Cerebellar nuclear complex (tissue), 1 donor: Measurements from ENCODE around the gene ABLIM2.
"Not testable (repeated sequence)": the region's sequence is repeated elsewhere in the genome, so short reads cannot be mapped to it uniquely, and the experiment has no call there.

ENCODE experiments used
- DNase-seq, 2 experiments: peaks; one replicate each; lab custom pipeline; 2025; lab: John Stamatoyannopoulos, UW

The ABLIM2 gene

DNA sequence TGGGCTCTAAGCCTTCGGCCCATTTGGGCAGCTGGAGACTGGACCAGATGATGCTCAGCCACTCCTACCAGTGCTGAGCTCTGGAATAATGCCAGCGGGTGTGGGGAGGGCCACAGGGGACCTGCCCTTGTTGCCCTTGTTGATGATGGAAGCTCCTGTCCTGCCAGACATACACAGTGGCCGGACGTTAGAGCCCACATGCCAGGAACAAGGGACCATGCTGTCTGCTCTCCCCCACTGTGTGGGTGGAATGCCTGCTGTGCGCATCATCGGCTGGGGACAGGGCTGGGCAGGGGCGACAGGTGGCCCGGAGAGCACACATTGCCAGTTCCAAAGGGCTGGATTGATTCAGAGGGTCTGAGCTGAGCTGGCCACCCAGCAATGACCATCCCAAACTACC is 2.0 kb downstream of the ABLIM2 start:
- DNase-seq = no peak

DNA sequence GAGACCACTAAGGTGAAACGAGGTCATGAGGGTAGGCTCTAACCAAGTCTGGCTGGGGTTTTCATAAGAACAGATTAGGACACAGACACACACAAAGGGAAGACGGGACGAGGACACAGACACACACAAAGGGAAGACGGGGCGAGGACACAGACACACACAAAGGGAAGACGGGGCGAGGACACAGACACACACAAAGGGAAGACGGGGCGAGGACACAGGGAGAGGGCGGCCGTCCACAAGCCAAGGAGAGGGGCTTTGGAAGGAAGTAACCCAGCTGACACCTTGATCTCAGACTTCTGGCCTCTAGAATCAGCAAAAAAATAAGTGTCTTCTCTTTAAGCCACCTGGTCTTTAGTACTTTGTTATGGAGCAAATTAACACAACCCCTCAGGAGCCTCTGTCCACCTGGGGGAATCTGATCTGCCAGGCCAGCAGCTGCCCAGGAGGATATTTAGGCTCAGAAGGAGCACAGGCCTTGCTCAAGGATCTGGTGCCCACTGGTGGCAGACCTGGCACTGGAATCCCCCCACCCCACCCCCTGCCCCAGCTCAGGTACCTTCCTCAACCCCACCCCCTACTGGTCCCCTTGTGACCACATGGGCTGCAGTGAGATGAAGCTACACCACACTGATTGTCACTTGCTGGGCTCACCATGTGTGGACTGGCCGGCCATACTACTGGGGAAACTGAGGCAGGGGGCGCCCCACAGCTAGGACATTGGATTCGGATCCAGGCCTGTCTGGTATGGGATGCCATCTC is 2.8 kb downstream of the ABLIM2 start:
- no peak for DNase-seq

DNA sequence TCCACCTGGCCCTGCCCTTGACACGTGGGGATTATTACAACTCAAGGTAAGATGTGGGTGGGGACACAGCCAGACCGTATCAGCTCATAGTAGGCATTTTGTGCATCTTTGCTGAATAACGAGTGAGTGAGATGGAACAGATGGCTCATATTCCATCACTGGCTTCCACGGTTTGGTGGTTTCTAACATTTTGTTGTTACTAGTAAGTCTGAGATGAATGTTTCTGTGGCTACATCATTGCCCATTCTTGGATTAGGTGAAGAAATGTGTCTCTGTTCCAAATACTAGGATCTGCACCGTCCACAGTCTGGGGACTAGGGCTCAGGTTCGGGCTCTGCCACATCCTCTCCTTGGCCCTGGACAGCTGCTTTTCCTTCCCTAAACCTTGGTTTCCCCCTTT is 3.6 kb downstream of the ABLIM2 start:
- no peak for DNase-seq

DNA sequence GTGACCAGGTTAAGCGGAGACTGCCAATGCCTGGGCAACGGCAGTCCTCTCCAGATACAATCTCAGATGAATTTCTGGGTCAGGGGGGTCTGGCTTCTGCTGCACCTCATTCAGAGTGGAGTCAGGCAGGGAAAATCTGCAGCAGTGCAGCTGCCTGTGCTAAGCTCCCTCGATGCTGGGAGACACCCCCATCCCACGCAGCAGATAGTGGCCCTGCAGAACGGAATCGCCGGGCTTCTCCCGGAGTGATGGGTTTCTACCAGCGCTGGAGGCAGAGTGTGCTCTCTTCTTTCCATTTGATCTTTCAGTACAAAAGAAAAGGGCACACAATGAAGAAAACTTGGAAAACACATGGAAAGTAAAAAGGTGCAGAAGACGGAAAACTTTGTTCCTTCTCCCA is 5.2 kb downstream of the ABLIM2 start:
- DNase-seq = no peak

DNA sequence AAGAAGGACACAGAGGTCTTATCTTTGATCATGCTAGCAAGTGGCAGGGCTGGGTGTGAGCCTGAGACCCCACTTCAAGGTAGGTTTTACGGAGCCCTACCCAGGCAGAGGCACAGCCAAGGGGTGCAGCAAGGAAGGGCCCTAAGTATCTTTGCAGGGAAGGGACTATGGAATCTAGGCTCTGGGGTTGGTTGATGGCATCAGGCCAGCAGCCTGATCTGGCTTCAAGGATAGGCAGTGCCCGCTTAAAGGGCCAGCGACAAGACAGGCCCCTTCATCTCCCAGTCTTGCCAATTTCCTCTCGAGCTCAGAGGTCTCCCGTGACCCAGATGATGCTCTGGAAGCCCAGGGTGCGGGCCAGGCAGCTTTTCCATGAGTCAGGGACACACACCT is 5.8 kb downstream of the ABLIM2 start:
- no peak for DNase-seq

DNA sequence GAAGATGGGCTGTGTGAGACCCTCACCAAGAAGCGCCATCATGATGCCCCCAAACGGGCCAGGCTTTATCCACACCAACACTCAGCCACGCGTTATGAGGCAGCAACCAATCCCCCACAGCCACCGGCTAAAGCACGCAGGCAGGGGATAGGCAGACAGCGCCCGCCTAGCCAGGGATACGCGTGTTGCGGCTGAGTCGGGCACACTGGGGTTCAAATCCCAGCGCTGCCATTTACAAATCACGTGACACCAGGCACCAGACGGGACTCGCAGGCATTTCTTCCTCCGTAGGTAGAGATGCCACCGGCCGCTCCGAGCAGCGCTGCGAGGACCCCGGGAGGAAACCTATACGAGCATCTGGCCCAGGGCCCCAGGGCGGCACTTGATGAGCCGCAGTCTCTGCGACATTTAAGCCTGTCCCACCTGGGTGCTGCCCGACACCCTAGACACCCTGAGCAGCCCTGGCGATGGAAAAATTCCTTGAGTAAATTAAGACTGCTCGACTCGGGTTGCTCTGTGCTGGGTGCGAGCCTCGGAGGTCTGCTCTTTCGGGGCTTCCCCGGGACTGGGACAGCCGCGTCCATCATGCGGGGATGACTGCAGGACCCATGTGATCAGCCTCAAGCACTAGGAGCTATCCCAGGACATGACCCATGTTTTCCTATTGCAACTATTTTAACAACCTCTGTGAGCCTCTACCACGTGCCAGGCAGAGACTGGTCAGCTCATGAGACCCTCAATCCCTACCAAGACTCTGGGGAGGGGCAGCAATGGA is 6.3 kb downstream of the ABLIM2 start:
- DNase-seq = no peak

DNA sequence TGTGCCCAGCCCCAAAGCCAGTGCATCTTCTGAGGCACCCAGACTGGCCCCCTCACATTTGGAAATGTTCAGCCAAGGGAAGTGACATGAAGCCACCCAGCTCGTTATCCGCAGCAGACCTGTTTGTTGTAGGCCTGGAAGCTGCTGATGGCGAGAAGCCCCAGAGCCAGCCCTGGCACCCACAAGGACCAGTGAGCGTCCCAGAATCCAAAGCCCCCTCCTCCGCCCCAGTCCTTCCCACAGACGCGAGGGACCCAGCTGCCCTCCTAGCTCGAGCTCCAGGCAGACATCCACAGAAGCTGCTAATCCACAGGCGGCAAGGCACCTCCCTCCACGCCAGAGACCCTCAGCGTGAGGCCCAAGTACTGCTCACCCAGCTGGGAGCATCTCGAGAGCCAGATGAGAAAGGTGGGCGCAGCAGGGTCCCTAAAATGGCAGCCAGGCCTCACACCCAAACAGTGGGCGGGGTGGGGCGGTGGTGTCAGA is 7.4 kb downstream of the ABLIM2 start:
- DNase-seq = no peak

DNA sequence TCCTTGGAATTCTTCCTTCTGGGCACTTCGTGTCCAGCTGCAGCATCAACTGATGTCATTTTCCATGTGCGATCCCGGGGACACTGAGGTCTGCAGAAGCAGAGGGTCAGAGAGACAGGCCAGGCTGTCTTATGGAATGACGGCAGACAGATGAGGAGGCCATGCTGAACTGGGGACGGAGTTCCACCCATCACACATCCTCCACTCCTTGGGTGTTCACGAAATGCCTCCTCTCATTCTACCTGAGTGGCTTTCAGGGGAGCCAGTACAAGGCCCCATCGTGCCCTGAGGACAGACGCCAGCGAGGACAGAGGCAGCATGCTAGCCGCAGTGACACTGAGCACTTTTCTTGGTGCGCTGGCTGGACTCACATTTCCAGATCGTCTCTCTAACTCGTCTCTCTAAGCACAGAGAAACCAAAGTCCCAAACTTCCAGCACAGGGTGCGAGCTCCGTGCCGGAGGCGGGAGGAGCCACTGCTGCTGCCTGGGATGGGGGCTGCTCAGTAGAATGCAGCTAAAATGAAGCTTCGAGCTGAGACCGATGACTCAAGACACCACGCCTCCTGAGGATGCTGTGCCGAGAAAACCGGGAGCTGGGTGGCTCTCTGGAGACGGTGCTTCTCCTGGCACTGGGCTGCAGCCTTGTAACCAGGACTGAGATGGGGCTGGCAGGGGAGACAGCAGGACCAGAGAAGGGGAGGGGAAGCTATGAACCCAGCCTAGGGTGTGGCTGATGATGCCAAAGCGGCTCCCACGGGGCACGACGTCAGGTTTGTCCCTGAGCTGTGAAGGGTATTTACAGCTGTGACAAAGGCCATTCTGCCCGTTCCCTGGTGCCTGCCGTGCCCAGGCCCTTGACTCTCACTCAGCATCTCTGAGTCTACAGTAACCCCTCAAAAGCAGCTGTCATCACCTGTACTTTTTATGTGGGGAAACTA is 8.2 kb downstream of the ABLIM2 start:
- DNase-seq = no peak

DNA sequence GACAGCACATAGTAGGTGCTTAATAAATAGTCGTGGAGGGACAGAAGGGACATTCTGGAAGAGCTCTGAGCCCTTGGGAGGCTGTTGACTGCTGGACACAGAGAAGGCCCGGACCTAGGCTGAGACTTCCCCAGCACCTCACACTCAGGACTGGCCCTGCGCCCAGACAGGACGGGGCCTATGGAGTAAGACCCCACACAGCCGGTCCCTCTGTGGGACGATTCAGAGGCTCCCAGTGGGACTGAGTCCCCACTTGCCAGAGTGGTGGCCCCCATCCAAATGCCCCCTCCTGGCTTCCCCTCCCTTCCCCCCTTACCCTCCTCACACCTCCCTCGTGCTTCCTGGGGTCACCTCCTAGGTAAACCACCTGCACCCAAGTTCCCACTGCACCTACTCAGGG is 8.9 kb downstream of the ABLIM2 start:
- DNase-seq = no peak

DNA sequence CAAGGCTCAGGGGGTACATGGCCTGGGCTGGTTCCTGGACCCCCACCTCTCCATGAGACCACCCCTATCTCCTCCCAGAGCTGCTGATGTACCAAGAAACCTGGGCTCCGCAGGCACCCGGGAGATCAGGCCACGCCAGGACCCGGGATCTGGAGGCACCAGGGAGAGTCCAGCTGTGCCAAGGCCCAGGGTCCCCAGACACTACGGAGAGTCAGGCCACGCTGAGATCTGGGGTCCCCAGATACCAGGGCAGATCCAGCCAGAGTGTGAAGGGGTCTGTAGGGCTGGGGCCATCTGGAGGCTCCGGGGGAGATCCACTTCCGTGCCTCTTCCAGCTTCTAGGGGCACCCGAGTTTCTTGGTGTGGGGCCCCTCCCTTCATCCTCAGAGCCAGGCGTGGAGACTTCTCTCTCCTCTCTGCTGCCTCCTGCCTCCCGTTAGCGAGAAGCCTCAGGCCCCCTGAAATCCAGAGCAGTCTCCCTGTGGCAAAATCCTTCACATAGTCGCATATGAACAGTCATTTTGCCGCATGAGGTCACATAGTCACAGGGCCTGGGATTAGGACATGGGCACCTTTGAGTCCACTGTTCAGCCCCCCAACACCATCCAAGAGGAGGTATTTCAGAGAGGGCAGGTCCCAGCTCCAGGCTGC is 9.7 kb downstream of the ABLIM2 start:
- DNase-seq = no peak

DNA sequence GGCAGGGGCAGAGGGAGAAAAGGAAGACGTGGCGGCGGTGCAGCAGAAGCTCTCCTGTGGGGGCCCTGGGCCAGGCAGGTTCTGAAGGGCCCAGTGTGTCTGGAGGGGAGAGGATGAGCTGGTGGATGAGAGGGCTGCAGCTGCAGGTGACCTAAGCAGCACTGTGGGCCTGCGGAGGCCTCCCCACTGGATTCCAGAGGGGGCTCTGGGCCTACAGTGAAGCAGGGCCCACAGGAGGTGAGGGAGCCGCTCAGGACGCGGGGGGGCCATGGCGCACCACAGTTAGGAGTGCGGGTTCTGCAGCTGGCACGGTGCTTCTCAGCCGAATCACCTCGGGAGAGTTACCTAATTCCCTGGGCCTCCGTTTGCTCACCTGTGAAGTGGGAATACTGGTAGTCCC is 10.5 kb downstream of the ABLIM2 start:
- no peak for DNase-seq

DNA sequence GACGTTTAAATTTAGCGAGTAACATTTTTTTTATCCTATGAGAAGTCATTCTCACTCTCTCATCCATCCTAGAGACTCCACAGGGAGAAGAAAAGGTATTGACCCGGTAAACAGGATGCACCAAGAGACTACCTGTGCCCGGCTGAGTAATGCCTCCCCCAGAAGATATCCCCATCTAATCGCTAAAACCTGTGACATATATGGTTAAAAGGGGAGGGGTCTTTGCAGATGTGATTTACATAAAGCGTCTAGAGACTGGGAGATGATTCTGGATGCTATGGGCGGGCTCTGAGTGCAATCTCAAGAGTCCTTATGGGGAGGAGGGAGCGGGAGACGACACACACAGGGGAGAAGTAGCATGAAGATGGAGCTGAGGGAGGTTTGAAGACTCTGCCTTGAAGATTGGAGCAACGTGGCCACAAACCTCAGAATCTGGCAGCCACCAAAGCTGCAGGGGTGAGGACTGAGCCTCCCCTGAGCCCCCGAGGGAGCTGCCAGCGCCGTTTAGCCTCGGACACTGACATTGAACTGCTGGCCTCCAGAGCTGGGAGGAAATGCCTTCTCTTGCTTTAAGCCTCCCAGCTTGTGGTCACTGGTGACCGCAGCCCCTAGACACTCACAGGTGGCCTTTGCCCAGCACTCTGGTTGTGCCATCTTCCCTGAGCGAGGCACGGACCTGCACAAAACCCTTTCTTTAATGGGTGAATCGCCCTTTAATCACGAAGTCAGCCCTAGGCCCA is 11.2 kb downstream of the ABLIM2 start:
- no peak for DNase-seq

DNA sequence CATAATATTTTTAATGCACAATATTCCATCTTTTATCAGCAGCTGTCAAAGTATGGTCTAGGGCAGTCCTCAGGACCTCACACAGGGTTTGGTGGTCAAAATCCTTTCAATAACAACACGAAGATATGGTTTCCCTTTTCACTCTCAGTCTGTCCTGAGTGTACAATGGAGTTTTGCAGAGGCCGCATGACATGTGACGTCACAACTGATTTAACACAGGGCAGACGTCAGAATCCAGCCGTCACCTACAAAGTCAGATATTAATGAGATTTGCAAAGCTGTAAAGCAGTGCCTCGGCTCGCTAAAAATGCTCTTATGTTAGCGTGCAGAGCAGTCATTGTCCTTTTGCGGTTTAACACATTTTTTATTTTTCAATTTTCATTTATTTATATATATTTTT is 12.5 kb downstream of the ABLIM2 start:
- DNase-seq = no peak

DNA sequence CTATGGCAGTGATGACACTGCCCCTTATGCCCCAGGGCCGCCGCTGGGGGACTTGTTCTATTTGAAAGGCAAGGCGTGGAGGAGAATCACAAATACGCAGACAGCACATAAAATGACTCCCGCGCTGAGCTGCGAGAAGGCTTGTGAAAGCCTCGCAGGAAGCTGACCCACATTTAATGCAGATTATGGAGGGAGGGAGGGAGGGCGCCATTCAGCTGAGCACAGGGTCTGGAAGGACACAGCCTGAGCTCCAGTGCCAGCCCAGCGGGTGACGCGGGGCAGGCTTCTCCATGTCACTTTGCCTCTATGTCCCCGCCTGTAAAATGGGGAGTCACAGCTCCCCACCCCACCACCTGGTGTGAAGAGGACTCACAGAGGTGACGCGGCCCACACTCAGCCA is 14.3 kb downstream of the ABLIM2 start:
- no peak for DNase-seq

DNA sequence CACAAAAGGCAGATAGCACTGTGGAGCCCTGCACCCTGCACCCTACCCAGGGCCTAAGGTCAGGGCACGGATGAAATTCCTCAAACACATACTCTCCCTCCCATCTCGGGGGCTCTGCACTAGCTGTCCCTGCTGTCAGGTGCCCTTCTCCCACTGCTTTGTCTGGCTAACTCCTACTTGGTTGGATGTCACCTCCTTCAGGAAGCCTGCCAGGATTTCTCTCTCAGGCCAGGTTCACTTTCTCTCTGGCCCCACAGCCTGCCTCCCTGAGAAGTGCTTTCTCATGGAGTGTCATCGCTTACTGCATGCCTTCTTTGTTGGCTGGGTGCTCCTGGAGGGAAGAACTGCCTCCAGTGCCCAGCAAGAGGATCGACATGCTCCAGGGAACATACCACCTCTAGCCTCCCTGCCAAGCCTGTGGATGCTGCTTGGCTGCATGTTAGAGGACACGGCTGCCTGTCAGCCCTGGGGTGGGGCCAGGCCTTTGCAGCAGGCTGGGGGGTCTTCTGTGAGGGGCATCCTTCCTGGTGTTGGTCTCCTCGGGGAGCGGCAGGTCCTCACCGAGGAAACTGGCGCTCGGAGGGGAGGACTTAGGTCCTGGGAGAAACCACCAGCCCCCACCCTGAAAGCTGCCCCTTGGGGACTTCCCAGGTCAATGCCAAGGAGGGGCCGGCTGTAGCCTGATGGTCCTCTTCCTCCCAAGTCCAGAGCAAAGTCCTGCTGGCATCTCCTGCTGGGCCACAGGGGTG is 15.0 kb downstream of the ABLIM2 start:
- DNase-seq = no peak

DNA sequence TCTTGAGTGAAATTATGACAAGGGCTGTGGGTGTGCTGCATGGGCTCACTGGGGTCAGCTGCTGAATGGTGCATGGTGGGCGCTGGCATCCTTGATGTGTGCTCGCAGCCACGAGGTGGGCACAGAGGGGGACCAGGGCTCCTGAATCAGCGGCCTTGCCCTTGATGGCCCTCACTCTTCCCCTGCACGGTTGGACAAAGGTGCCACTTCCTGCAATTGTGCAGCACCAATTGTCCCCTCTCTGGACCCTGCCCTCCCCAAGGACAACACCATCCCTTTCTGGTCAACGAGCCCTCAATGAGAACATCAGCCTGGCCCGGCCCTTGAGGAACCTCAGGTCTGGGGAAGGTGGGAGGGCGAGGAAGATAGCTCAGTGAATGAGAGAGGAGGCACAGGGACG is 16.1 kb downstream of the ABLIM2 start:
- no peak for DNase-seq

DNA sequence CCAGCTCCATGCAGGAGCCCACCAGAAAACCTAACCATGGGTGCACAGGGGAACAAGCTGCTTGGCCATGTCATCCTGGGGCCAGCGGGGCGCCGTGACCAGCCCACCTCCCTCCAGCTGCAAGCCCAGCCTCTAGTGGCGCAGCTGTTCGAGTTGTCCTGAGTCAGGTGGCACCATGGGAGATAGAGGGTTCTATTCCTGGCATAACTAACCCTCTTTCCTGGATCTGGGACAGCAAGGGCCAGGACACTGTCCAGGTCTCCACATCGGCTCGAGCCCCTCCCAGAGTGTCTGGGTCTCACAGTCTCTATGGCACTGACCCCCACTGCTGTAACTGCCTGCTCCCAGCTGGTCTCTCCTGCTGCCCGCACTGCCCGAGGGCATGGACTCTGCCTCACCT is 16.7 kb downstream of the ABLIM2 start:
- DNase-seq = no peak

DNA sequence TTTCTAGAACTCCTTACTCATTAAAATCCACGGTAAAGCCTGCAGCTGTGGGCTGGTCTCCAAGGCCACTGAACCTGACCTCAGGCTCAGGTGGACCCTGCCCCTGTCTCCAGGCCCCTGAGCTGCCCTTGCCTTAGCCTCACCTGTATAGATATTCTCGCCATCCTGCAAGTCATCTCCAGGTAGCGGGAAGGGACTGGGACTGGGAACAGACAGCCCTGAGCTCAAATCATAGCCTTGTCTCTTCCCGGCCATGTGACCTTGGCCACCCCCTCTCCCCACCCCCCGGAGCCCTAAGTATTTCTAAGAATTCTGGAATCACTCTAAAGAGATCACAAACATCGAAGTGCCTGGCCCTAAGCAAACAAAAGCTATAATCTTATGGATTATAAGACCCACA is 17.7 kb downstream of the ABLIM2 start:
- DNase-seq = no peak

DNA sequence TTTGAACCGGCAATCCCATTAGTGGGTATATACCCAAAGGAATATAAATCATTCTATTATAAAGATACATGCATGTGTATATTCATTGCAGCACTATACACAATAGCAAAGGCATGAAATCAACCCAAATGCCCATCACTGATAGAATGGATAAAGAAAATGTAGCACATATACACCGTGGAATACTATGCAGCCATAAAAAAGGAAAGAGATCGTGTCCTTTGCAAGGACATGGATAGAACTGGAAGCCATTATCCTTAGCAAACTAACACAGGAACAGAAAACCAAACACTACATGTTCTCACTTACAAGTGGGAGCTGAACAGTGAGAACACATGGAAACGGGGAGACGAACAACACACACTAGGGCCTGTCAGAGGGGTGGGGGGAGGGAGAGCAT is 18.9 kb downstream of the ABLIM2 start:
- not testable (repeated sequence) for DNase-seq

DNA sequence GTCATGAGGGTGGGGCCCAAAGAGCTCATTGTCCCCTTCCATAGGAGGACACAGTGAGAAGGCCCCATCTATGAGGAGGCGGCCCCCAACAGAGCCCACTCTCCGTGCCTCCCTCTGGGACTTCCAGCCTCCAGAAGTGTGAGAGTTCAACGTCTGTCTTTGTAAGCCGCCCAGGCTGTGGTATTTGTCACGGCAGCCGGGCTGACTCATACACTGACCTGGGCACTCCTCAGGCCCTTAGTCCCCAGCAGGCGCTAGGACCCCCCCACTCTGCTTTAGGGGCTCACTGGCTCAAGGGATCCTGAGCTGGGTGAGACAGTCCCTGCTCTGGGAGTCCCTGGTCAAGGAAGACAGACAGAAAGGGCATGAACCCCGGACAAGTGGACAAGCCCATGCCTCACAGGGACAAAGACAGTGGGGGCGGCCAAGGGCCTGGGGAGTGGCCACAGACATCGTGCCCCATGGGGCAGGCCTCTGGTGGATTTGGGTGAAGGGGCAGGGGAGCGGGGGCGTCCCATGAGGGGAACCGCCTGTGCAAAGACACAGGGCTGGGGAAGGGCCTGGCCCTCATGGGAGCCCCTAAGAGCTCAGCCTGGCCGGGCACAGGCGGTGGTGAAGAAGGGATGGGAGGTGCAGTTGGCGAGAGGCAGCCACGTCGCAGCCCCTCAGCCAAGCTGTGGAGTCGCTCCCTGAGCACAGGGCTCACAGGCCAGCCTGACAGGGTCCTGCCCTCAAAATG is 21.5 kb downstream of the ABLIM2 start:
- no peak for DNase-seq
